Heart left ventricle (tissue), 16 donors: ENCODE results near the gene ICA1. TPM values are rescaled to one million over a fixed set of nuclear protein-coding genes. Genes with fewer than 3 reads are reported as not detected.

Experiments
- ATAC-seq, 4 donors: fragments of 200-7000 bp; cut with Tn5 transposase; one replicate each; pipeline ENCODE4 v1.9.1; 2020 to 2022; ENCODE audit warnings: moderate library complexity in 4 of 4, mild to moderate bottlenecking in 3 of 4, moderate number of reproducible peaks in 1 of 4
- DNase-seq, 5 donors: peaks; one replicate each; pipeline ENCODE4 v3.0.0-alpha.2; 2020
- H3K27ac ChIP-seq, 12 donors: fragments of 200-600 bp; sonication (generic) in 4 of 12; one replicate each; pipeline versions ENCODE4 v1.5.0 to v1.8.0; 2016 to 2022; ENCODE audit warnings: mild to moderate bottlenecking in 2 of 12
- H3K27me3 ChIP-seq, 9 donors: fragments of 200-600 bp; sonication (generic) in 2 of 9; one replicate each; pipeline versions ENCODE4 v1.5.1 to v1.8.0; 2016 to 2022; ENCODE audit warnings: mild to moderate bottlenecking in 3 of 9
- H3K36me3 ChIP-seq, 9 donors: fragments of 200-600 bp; sonication (generic) in 2 of 9; one replicate each; pipeline versions ENCODE4 v1.5.0 to v1.8.0; 2018 to 2022; ENCODE audit warnings: mild to moderate bottlenecking in 2 of 9
- H3K4me1 ChIP-seq, 12 donors: fragments of 200-600 bp; sonication (generic) in 4 of 12; one replicate each; pipeline versions ENCODE4 v1.5.0 to v1.8.0; 2016 to 2022; ENCODE audit warnings: mild to moderate bottlenecking in 3 of 12
- H3K4me3 ChIP-seq, 12 donors: fragments of 200-600 bp; sonication (generic) in 4 of 12; one replicate each; pipeline versions ENCODE4 v1.5.0 to v1.8.0; 2017 to 2022; ENCODE audit warnings: mild to moderate bottlenecking in 9 of 12, moderate library complexity in 4 of 12
- H3K9me3 ChIP-seq, 12 donors: fragments of 200-600 bp; sonication (generic) in 4 of 12; one replicate each; pipeline versions ENCODE4 v1.5.0 to v1.8.0; 2016 to 2022; ENCODE audit warnings: mild to moderate bottlenecking in 1 of 12
- POLR2A ChIP-seq, 2 donors: fragments of 450-650 bp; IDR thresholded peaks; one replicate each; pipeline ENCODE4 v1.6.1; 2017; ENCODE audit warnings: antibody characterized with exemption in 2 of 2, mild to moderate bottlenecking in 2 of 2, moderate library complexity in 2 of 2
- WGBS, 4 donors: extraction: QIAGEN DNeasy Blood & Tissue Kit in 2 of 4; methylation state at CpG; one replicate each; pipeline versions ENCODE4 v1.1.5 to v1.1.7; 2013 to 2018; 5-methylcytosine and 5-hydroxymethylcytosine counted together
- intact Hi-C, 10 donors: fragments of 100-400 bp; cut with DNase I; formaldehyde crosslinking; loops; one replicate each; pipeline versions ENCODE4 v1.11.1 to v1.14.2; 2022
- polyA plus RNA-seq, 2 donors: library from polyadenylated mRNA; stranded (reverse); fragments of 200-250 nt; gene quantifications; one replicate each; pipeline ENCODE4 v1.2.3, GENCODE V29; 2013
- total RNA-seq, 9 donors: library from RNA; depleted of rRNA in 2 of 9; stranded (reverse); fragments of >200 nt in 2 of 9; fragmentation: NEBNext Ultra II Directional in 3 of 9; extraction: Animal tissue kit (Norgen Biotek cat#: 25700) in 3 of 9; gene quantifications; one replicate each; pipeline versions ENCODE4 v1.1.0 to v1.2.4, GENCODE V29; 2016 to 2023
- TF ChIP-seq, protein P1 (sequence below), 12 donors: fragments of 200-600 bp; sonication (generic) in 4 of 12; IDR thresholded peaks; one replicate each; pipeline versions ENCODE4 v1.5.0 to v1.8.0; 2018 to 2022; ENCODE audit warnings: antibody characterized with exemption in 12 of 12, mild to moderate bottlenecking in 5 of 12
- donor health status: ischemic (EF 13 %, LVEDD 7.1; RV severe dilation, severe dysfunction).
- donor health status: healthy with polysubstance abuse.
- donor health status: DM: no; HTN: yes; CAD: no.
- donor health status: DM: no; HTN: no; CAD: no.
- donor health status: ischemic (EF 25% LVEDD 6.9; RV normal size, moderate dysfunction).
- donor health status: ischemic (EF 25% LVEDD 5.7; RV mildly dilated, moderate dysfunction).
- donor health status: healthy.
- donor health status: DM: yes; HTN: yes; CAD: no.
- donor health status: ischemic (EF 35%, LVEDD 5.7; RV mildly dilated, moderate dysfunction).
- donor health status: nonischemic (EF 11% LVEDD 7.7; RV severe dilation, severe dysfunction).
- donor health status: DM: yes; HTN: yes; CAD: no.
- donor health status: PGD.
- donor health status: ischemic (EF 29% LVEDD 5.4; RV normal size, mild dysfunction).
- donor health status: nonischemic (EF 23%, LVEDD 6.1; RV moderate dilation, normal function).

Gene ICA1
- total and polyA plus RNA-seq, 11 donors: 23.8 to 74.4 (median 54.4) TPM

GRCh38 chr7:8155836-8156235 lies 106.1 kb downstream of the ICA1 start:
- no peaks in the 10 kb centered on the region for H3K9me3 ChIP-seq
- WGBS, 4 donors: 88 to 95% (median 94%) methylated on average over 4 of the region's 4 CpGs
- H3K27ac ChIP-seq: no peak overlapping the region
- no peak for DNase-seq
- intact Hi-C loops: loop anchor here in 1 of 10 donors (10.0 kb wide), 1 partner anchor 349 kb away; no protein-coding TSS in a partner anchor
- H3K4me1 ChIP-seq: peaks cover 0 to 8% (median under 1%) of the 10 kb centered on the region in 12 donors
- H3K27me3 ChIP-seq: no peaks in the 10 kb centered on the region
- no peak for ATAC-seq
- H3K36me3 ChIP-seq: peaks cover 0 to 36% (median 7%) of the 10 kb centered on the region in 9 donors
- no peak overlapping the region for H3K4me3 ChIP-seq
- no peak for TF ChIP-seq POLR2A (IDR thresholded peaks at IDR 0.05)
- TF ChIP-seq, protein P1, sequence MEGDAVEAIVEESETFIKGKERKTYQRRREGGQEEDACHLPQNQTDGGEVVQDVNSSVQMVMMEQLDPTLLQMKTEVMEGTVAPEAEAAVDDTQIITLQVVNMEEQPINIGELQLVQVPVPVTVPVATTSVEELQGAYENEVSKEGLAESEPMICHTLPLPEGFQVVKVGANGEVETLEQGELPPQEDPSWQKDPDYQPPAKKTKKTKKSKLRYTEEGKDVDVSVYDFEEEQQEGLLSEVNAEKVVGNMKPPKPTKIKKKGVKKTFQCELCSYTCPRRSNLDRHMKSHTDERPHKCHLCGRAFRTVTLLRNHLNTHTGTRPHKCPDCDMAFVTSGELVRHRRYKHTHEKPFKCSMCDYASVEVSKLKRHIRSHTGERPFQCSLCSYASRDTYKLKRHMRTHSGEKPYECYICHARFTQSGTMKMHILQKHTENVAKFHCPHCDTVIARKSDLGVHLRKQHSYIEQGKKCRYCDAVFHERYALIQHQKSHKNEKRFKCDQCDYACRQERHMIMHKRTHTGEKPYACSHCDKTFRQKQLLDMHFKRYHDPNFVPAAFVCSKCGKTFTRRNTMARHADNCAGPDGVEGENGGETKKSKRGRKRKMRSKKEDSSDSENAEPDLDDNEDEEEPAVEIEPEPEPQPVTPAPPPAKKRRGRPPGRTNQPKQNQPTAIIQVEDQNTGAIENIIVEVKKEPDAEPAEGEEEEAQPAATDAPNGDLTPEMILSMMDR (IDR thresholded peaks at IDR 0.05): no peak

DNA sequence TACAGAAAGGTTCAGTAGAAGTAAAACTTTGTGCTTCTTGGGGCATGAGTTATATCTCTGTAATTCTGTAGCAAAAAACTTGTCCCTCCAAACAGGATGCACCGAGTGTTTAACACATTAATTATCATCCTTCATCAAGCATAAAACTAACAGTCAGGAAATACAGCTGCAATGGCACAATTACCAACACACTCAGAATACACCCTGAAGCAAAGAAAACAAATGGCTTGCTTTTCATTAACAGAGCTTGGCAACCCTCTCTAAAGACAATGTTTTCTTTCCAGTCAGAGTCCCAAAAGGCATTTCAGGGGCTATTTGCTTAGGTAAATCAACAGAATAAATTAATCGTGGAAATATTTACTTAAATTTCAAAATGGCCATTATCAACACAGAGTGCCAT lies 107.7 kb downstream of the ICA1 start:
- H3K4me1 ChIP-seq: peaks cover 0 to 17% (median 3%) of the 10 kb centered on the region in 12 donors
- ATAC-seq (no peak), DNase-seq (no peak)
- H3K36me3 ChIP-seq: peaks cover 0 to 36% (median 7%) of the 10 kb centered on the region in 9 donors
- H3K4me3 ChIP-seq: no peak overlapping the region
- H3K27ac ChIP-seq: no peak overlapping the region
- intact Hi-C loops: loop anchor here in 1 of 10 donors (10.0 kb wide), 1 partner anchor 351 kb away; no protein-coding TSS in a partner anchor
- no peaks in the 10 kb centered on the region for H3K9me3 ChIP-seq
- no peaks in the 10 kb centered on the region for H3K27me3 ChIP-seq
- 57 to 68% (median 62%) methylated on average over 2 of the region's 2 CpGs for WGBS, 4 donors
- TF ChIP-seq POLR2A (IDR thresholded peaks at IDR 0.05): no peak
- TF ChIP-seq, protein P1 (IDR thresholded peaks at IDR 0.05): no peak

- no peaks in the 10 kb centered on the region for H3K27me3 ChIP-seq
- H3K9me3 ChIP-seq: no peaks in the 10 kb centered on the region
- H3K27ac ChIP-seq: no peak overlapping the region
- intact Hi-C loops: loop anchor here in 1 of 10 donors (10.0 kb wide), 1 partner anchor 352 kb away; no protein-coding TSS in a partner anchor
- peaks cover 0 to 30% (median 7%) of the 10 kb centered on the region in 9 donors for H3K36me3 ChIP-seq
- peaks cover 0 to 25% (median 5%) of the 10 kb centered on the region in 12 donors for H3K4me1 ChIP-seq
- TF ChIP-seq, protein P1 (IDR thresholded peaks at IDR 0.05): no peak
- ATAC-seq: peak in 2 of 4 donors; percentile 14 to 67
- DNase-seq: no peak
- WGBS, 4 donors: 87 to 95% (median 90%) methylated on average over 4 of the region's 4 CpGs
- H3K4me3 ChIP-seq: no peak overlapping the region
Measured at GRCh38 chr7:8152489-8153192, 109.3 kb downstream of the ICA1 start.

DNA sequence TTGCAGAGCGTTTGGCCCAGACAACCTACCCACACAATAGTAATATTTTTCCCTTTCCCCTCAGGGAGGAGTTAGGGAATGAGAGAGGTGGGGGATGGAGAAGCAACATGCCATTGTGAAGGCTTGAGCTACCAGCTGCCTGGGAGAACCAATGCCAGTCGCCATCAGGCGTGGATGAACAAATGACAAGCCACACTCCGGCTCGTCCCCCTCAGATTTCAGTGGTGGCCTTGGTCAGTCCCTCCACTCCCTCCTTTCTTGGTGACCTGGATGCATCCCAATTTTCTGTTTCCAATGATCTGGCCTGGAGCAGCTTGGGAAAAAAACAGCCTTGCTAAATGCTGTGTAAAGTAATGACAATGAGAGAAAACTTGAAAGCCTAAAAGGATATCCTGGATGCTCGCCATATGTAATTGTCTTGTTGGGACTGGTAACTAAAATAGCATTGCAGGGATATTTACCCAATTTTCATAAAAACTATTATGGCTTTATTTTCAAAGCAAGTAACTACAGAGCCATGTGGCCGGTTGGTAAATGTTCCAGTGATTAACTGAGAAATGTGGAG lies 110.7 kb downstream of the ICA1 start:
- ATAC-seq: no peak
- no peak for TF ChIP-seq POLR2A (IDR thresholded peaks at IDR 0.05)
- TF ChIP-seq, protein P1 (IDR thresholded peaks at IDR 0.05): no peak
- H3K27me3 ChIP-seq: no peaks in the 10 kb centered on the region
- WGBS, 4 donors: 84 to 93% (median 90%) methylated on average over 7 of the region's 7 CpGs
- intact Hi-C loops: loop anchor here in 1 of 10 donors (10.0 kb wide), 1 partner anchor 354 kb away; no protein-coding TSS in a partner anchor
- H3K9me3 ChIP-seq: no peaks in the 10 kb centered on the region
- no peak for DNase-seq
- peaks cover 0 to 16% (median 7%) of the 10 kb centered on the region in 9 donors for H3K36me3 ChIP-seq
- H3K27ac ChIP-seq: no peak overlapping the region
- no peak overlapping the region for H3K4me3 ChIP-seq
- H3K4me1 ChIP-seq: peaks cover 0 to 28% (median 12%) of the 10 kb centered on the region in 12 donors
